OCI-LY7 (cell line): ENCODE measurements around the gene PEPD.

ENCODE experiments used
- CTCF ChIP-seq: fragments of 200-600 bp; sonication (generic); conservative IDR thresholded peaks from 2 replicates; pipeline ENCODE4 v1.5.1; 2014; ENCODE audit warnings: mild to moderate bottlenecking, antibody characterized with exemption, low read length, moderate library complexity, mixed read lengths
- EZH2phosphoT487 ChIP-seq: fragments of 200-600 bp; sonication (generic); IDR thresholded peaks from 2 replicates; pipeline ENCODE4 v1.6.1; 2018; ENCODE audit warnings: low read depth, borderline replicate concordance, mild to moderate bottlenecking, mixed run types, antibody characterized with exemption, low read length, moderate library complexity, mixed read lengths

- no peak for TF ChIP-seq CTCF
- no peak for TF ChIP-seq EZH2phosphoT487
Observed at GRCh38 chr19:33444562-33445441, 76.8 kb downstream of the PEPD start.
